Vagina (tissue), 2 donors: ENCODE measurements around the gene FRMD4A. TPM values are rescaled to one million over a fixed set of nuclear protein-coding genes. Genes with fewer than 3 reads are reported as not detected.

Source experiments
- DNase-seq, 2 donors: peaks; one replicate each; pipeline ENCODE4 v3.0.0-alpha.2; 2017; ENCODE audit errors: extremely low spot score in 2 of 2
- H3K27ac ChIP-seq: fragments of 200-600 bp; sonication (generic); one replicate; pipeline ENCODE4 v1.5.1; 2019
- H3K27me3 ChIP-seq: fragments of 200-600 bp; sonication (generic); one replicate; pipeline ENCODE4 v1.5.1; 2019
- H3K36me3 ChIP-seq, 2 donors: fragments of 200-600 bp; sonication (generic); one replicate each; pipeline ENCODE4 v1.5.1; 2017 to 2019
- H3K4me1 ChIP-seq: fragments of 200-600 bp; sonication (generic); one replicate; pipeline ENCODE4 v1.5.1; 2019
- H3K4me3 ChIP-seq, 2 donors: fragments of 200-600 bp; sonication (generic); 1 replicate in 1 of 2; 2 replicates in 1 of 2; pipeline ENCODE4 v1.5.1; 2016 to 2019
- H3K9me3 ChIP-seq: fragments of 200-600 bp; sonication (generic); one replicate; pipeline ENCODE4 v1.5.1; 2019
- CTCF ChIP-seq, 3 experiments: fragments of 450-650 bp in 2 of 3; fragments of 200-600 bp in 1 of 3; sonication (generic) in 1 of 3; IDR thresholded peaks; one replicate each; pipeline ENCODE4 v1.5.1; 2017 to 2019; ENCODE audit warnings: antibody characterized with exemption in 3 of 3, mild to moderate bottlenecking in 2 of 3, moderate library complexity in 2 of 3
- POLR2A ChIP-seq, 2 donors: fragments of 450-650 bp; IDR thresholded peaks; one replicate each; pipeline ENCODE4 v1.6.1; 2017; ENCODE audit warnings: antibody characterized with exemption in 2 of 2, mild to moderate bottlenecking in 2 of 2, moderate library complexity in 2 of 2
- POLR2AphosphoS5 ChIP-seq, 2 donors: sonication (generic); formaldehyde crosslinking; IDR thresholded peaks; one replicate each; pipeline ENCODE4 v1.9.0; 2017; ENCODE audit warnings: antibody characterized with exemption in 2 of 2, mild to moderate bottlenecking in 2 of 2, low read depth in 1 of 2; ENCODE audit not compliant: insufficient read depth in 1 of 2
- intact Hi-C: fragments of 100-400 bp; cut with DNase I; formaldehyde crosslinking; loops from one replicate; pipeline ENCODE4 v1.15.1; 2023
- total RNA-seq: library from RNA; depleted of rRNA; stranded (reverse); fragments of >200 nt; gene quantifications from one replicate; pipeline ENCODE4 v1.2.3, GENCODE V29; 2016

Gene FRMD4A
- total RNA-seq, 1 donor from 2014 or later = 24.8 TPM

GRCh38 chr10:14349081-14349480 lies 18.4 kb upstream of the FRMD4A start:
- no peak overlapping the region for H3K27ac ChIP-seq
- intact Hi-C loops = no loop called here
- H3K4me3 ChIP-seq = no peak overlapping the region
- DNase-seq = no peak
- no peaks in the 10 kb centered on the region for H3K9me3 ChIP-seq
- H3K27me3 ChIP-seq = no peaks in the 10 kb centered on the region
- TF ChIP-seq POLR2A (IDR thresholded peaks at IDR 0.05) (no peak), CTCF (IDR thresholded peaks at IDR 0.05) (no peak), POLR2AphosphoS5 (IDR thresholded peaks at IDR 0.05; ENCODE audit: insufficient read depth in 1 of 2, low read depth in 1 of 2) (no peak)
- H3K4me1 ChIP-seq = no peaks in the 10 kb centered on the region
- no peaks in the 10 kb centered on the region for H3K36me3 ChIP-seq

GRCh38 chr10:14345262-14345661 lies 14.5 kb upstream of the FRMD4A start:
- Histone ChIP-seq H3K4me1 (no peaks in the 10 kb centered on the region), H3K4me3 (no peak overlapping the region), H3K27ac (no peak overlapping the region), H3K9me3 (no peaks in the 10 kb centered on the region), H3K36me3 (no peaks in the 10 kb centered on the region), H3K27me3 (no peaks in the 10 kb centered on the region)
- no peak for TF ChIP-seq POLR2AphosphoS5 (IDR thresholded peaks at IDR 0.05; ENCODE audit: insufficient read depth in 1 of 2, low read depth in 1 of 2)
- TF ChIP-seq POLR2A (IDR thresholded peaks at IDR 0.05) = no peak
- TF ChIP-seq CTCF (IDR thresholded peaks at IDR 0.05) = no peak
- intact Hi-C loops = no loop called here
- no peak for DNase-seq

- intact Hi-C loops = no loop called here
Measured at GRCh38 chr10:14340051-14340744, 9.5 kb upstream of the FRMD4A start.

GRCh38 chr10:14336736-14337135 lies 6.0 kb upstream of the FRMD4A start:
- H3K4me1 ChIP-seq = no peaks in the 10 kb centered on the region
- H3K27me3 ChIP-seq = no peaks in the 10 kb centered on the region
- no peak overlapping the region for H3K4me3 ChIP-seq
- no peak for TF ChIP-seq POLR2AphosphoS5 (IDR thresholded peaks at IDR 0.05; ENCODE audit: insufficient read depth in 1 of 2, low read depth in 1 of 2)
- no peak for TF ChIP-seq CTCF (IDR thresholded peaks at IDR 0.05)
- TF ChIP-seq POLR2A (IDR thresholded peaks at IDR 0.05) = no peak
- no peaks in the 10 kb centered on the region for H3K9me3 ChIP-seq
- intact Hi-C loops = no loop called here
- H3K36me3 ChIP-seq = no peaks in the 10 kb centered on the region
- no peak for DNase-seq
- no peak overlapping the region for H3K27ac ChIP-seq

More at GRCh38 chr10:14340051-14340744, 9.5 kb upstream of the FRMD4A start:
- no peak overlapping the region for H3K4me3 ChIP-seq
- no peaks in the 10 kb centered on the region for H3K36me3 ChIP-seq
- no peaks in the 10 kb centered on the region for H3K9me3 ChIP-seq
- H3K27ac ChIP-seq = no peak overlapping the region
- TF ChIP-seq POLR2AphosphoS5 (IDR thresholded peaks at IDR 0.05; ENCODE audit: insufficient read depth in 1 of 2, low read depth in 1 of 2) = no peak
- TF ChIP-seq CTCF (IDR thresholded peaks at IDR 0.05) = no peak
- no peak for TF ChIP-seq POLR2A (IDR thresholded peaks at IDR 0.05)
- H3K4me1 ChIP-seq = no peaks in the 10 kb centered on the region
- DNase-seq = no peak
- no peaks in the 10 kb centered on the region for H3K27me3 ChIP-seq

GRCh38 chr10:14334771-14335170 lies 4.0 kb upstream of the FRMD4A start:
- Histone ChIP-seq H3K4me3 (no peak overlapping the region), H3K9me3 (no peaks in the 10 kb centered on the region), H3K27me3 (no peaks in the 10 kb centered on the region), H3K36me3 (no peaks in the 10 kb centered on the region), H3K27ac (no peak overlapping the region), H3K4me1 (no peaks in the 10 kb centered on the region)
- TF ChIP-seq POLR2AphosphoS5 (IDR thresholded peaks at IDR 0.05; ENCODE audit: insufficient read depth in 1 of 2, low read depth in 1 of 2) (no peak), CTCF (IDR thresholded peaks at IDR 0.05) (no peak), POLR2A (IDR thresholded peaks at IDR 0.05) (no peak)
- no peak for DNase-seq
- intact Hi-C loops = no loop called here
